SK-N-SH (cell line): ENCODE results near the gene ABCA4.

Source experiments
- CTCF ChIP-seq: fragments of 200-600 bp; sonication (generic); IDR thresholded peaks from 2 replicates; pipeline ENCODE4 v1.6.1; 2017; ENCODE audit warnings: antibody characterized with exemption, mild to moderate bottlenecking, moderate library complexity
- EP300 ChIP-seq, 2 experiments: IDR thresholded peaks; 2 replicates each; pipeline versions ENCODE4 v1.4.0 to v1.6.1; 2012; ENCODE audit warnings: borderline replicate concordance in 1 of 2, low read depth in 1 of 2, low read length in 1 of 2
- NRF1 ChIP-seq: IDR thresholded peaks from 2 replicates; pipeline ENCODE4 v1.6.1; 2012; ENCODE audit warnings: low read depth, mild to moderate bottlenecking, low read length
- POLR2AphosphoS5 ChIP-seq: IDR thresholded peaks from 2 replicates; pipeline ENCODE4 v1.6.1; 2012; ENCODE audit warnings: low read depth, low read length
- RAD21 ChIP-seq: IDR thresholded peaks from 2 replicates; pipeline ENCODE4 v1.6.1; 2012; ENCODE audit warnings: mild to moderate bottlenecking, low read length
- RFX5 ChIP-seq: IDR thresholded peaks from 2 replicates; pipeline ENCODE4 v1.6.1; 2012; ENCODE audit warnings: mild to moderate bottlenecking, improper control_type of control experiment, low read length
- YY1 ChIP-seq: IDR thresholded peaks from 2 replicates; pipeline ENCODE4 v1.4.0; 2012; ENCODE audit warnings: low read depth, mild to moderate bottlenecking

- no peak for TF ChIP-seq YY1
- no peak for TF ChIP-seq CTCF
- no peak for TF ChIP-seq POLR2AphosphoS5
- TF ChIP-seq RAD21: no peak
- no peak for TF ChIP-seq RFX5
- no peak for TF ChIP-seq NRF1
- TF ChIP-seq EP300 (IDR thresholded peaks at IDR 0.05; ENCODE audit: borderline replicate concordance in 1 of 2, low read depth in 1 of 2, low read length in 1 of 2): peak in 1 of 2 experiments; percentile 83; a peak in 2 of 4 replicates
Observed at GRCh38 chr1:94070865-94071264, 50.1 kb downstream of the ABCA4 start.
